Measurements from ENCODE around the gene TAF15.
A peak's percentile ranks its signal among the peaks of the same experiment; 100 is the strongest.

Gene TAF15

DNA sequence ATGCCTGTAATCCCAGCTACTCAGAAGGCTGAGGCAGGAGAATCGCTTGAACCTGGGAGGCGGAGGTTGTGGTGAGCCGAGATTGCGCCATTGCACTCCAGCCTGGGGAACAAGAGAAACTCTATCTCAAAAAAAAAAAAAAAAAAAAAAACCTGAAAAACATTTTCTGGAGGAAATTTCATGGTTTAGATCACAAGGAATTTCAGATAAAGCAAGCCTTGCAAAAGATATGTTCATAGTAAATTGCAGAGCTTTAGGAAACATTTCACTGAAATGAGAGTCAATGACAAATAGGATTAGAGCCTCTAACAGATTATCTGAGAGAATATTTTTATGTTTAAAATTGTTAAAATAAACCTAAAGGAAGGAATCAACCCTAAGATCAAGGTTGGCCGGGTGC lies 3.2 kb downstream of the TAF15 start:
- peaks cover 48% of the 10 kb centered on the region for H3K4me1 ChIP-seq (ENCODE audit: insufficient read depth, low read length, poor library complexity, severe bottlenecking)
- peaks cover 3% of the 10 kb centered on the region; the same call in 1 of the 2 replicates for H3K36me3 ChIP-seq (ENCODE audit: insufficient read depth, low read length)
- H3K9ac ChIP-seq (ENCODE audit: low read depth, low read length, poor library complexity, severe bottlenecking), result no peak overlapping the region
- H3K79me2 ChIP-seq (ENCODE audit: insufficient read depth, low read length), result peaks cover 81% of the 10 kb centered on the region
- H3K4me3 ChIP-seq (ENCODE audit: low read length, poor library complexity, severe bottlenecking), result peak overlapping the region; percentile 89
- no peak for TF ChIP-seq CTCF (conservative IDR thresholded peaks at IDR 0.05; ENCODE audit: low read length)
- no peak for TF ChIP-seq EZH2phosphoT487 (IDR thresholded peaks at IDR 0.05; ENCODE audit: borderline replicate concordance)
- H3F3A ChIP-seq (ENCODE audit: low read depth), result 0 out of 2 replicates have a peak, but pooled peaks cover 4% of the 10 kb centered on the region
- H3K9me2 ChIP-seq (replicated peaks; ENCODE audit: low read depth, low read length), result no peaks in the 10 kb centered on the region
- no peak overlapping the region for H2AFZ ChIP-seq (ENCODE audit: low read length)
- H3K9me3 ChIP-seq (ENCODE audit: insufficient read depth, low read depth, low read length), result no peaks in the 10 kb centered on the region
- no peaks in the 10 kb centered on the region for H3K27me3 ChIP-seq (ENCODE audit: insufficient read depth, low read length, poor library complexity, severe bottlenecking)
- peak overlapping the region; percentile 90 for H3K4me2 ChIP-seq (ENCODE audit: low read depth, low read length, poor library complexity, severe bottlenecking)
- H4K20me1 ChIP-seq (ENCODE audit: insufficient read depth, low read length, poor library complexity, severe bottlenecking), result peaks cover 81% of the 10 kb centered on the region

DNA sequence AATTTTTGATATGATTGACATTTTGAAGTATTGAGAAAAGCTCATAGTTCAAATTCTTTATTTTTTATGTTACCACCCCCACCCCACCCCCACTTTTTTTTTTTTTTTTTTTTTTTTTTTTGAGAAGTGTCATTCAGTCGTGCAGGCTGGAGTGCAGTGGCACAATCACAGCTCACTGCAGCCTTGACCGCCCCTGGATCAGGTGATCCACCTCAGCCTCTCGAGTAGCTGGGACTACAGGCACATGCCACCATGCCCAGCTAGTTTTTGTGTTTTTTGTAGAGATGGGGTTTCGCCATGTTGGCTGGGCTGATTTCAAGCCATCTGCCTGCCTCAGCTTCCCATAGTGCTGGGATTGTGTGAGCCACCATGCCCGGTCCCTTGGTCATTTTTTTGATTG lies 7.4 kb downstream of the TAF15 start:
- H3K36me3 ChIP-seq (ENCODE audit: insufficient read depth, low read length), result peaks cover 42% of the 10 kb centered on the region
- peak overlapping the region; percentile 16 for H3K4me2 ChIP-seq (ENCODE audit: low read depth, low read length, poor library complexity, severe bottlenecking)
- H3K4me3 ChIP-seq (ENCODE audit: low read length, poor library complexity, severe bottlenecking), result no peak overlapping the region
- H3K9me2 ChIP-seq (replicated peaks; ENCODE audit: low read depth, low read length), result no peaks in the 10 kb centered on the region
- peaks cover 25% of the 10 kb centered on the region for H3K4me1 ChIP-seq (ENCODE audit: insufficient read depth, low read length, poor library complexity, severe bottlenecking)
- H4K20me1 ChIP-seq (ENCODE audit: insufficient read depth, low read length, poor library complexity, severe bottlenecking), result peaks cover 90% of the 10 kb centered on the region
- H3K79me2 ChIP-seq (ENCODE audit: insufficient read depth, low read length), result peaks cover 99% of the 10 kb centered on the region
- no peak overlapping the region for H2AFZ ChIP-seq (ENCODE audit: low read length)
- no peak overlapping the region for H3K9ac ChIP-seq (ENCODE audit: low read depth, low read length, poor library complexity, severe bottlenecking)
- no peaks in the 10 kb centered on the region for H3K9me3 ChIP-seq (ENCODE audit: insufficient read depth, low read depth, low read length)
- H3F3A ChIP-seq (ENCODE audit: low read depth), result 0 out of 2 replicates have a peak, but pooled peaks cover 4% of the 10 kb centered on the region
- TF ChIP-seq EZH2phosphoT487 (IDR thresholded peaks at IDR 0.05; ENCODE audit: borderline replicate concordance) (no peak), CTCF (conservative IDR thresholded peaks at IDR 0.05; ENCODE audit: low read length) (no peak)
- H3K27me3 ChIP-seq (ENCODE audit: insufficient read depth, low read length, poor library complexity, severe bottlenecking), result no peaks in the 10 kb centered on the region

- Histone ChIP-seq H3K4me3 (ENCODE audit: low read length, poor library complexity, severe bottlenecking) (no peak overlapping the region), H3K4me1 (ENCODE audit: insufficient read depth, low read length, poor library complexity, severe bottlenecking) (peaks cover 20% of the 10 kb centered on the region), H3K9me3 (ENCODE audit: insufficient read depth, low read depth, low read length) (no peaks in the 10 kb centered on the region), H3K4me2 (ENCODE audit: low read depth, low read length, poor library complexity, severe bottlenecking) (peak overlapping the region; percentile 16), H3K27me3 (ENCODE audit: insufficient read depth, low read length, poor library complexity, severe bottlenecking) (no peaks in the 10 kb centered on the region), H3K9me2 (replicated peaks; ENCODE audit: low read depth, low read length) (no peaks in the 10 kb centered on the region), H3K79me2 (ENCODE audit: insufficient read depth, low read length) (peaks cover 97% of the 10 kb centered on the region), H3K9ac (ENCODE audit: low read depth, low read length, poor library complexity, severe bottlenecking) (no peak overlapping the region), H3K36me3 (ENCODE audit: insufficient read depth, low read length) (peaks cover 46% of the 10 kb centered on the region), H2AFZ (ENCODE audit: low read length) (no peak overlapping the region), H4K20me1 (ENCODE audit: insufficient read depth, low read length, poor library complexity, severe bottlenecking) (peaks cover 85% of the 10 kb centered on the region), H3F3A (ENCODE audit: low read depth) (0 out of 2 replicates have a peak, but pooled peaks cover 4% of the 10 kb centered on the region)
- no peak for TF ChIP-seq EZH2phosphoT487 (IDR thresholded peaks at IDR 0.05; ENCODE audit: borderline replicate concordance)
Observed at GRCh38 chr17:35817196-35817595, 7.9 kb downstream of the TAF15 start.

DNA sequence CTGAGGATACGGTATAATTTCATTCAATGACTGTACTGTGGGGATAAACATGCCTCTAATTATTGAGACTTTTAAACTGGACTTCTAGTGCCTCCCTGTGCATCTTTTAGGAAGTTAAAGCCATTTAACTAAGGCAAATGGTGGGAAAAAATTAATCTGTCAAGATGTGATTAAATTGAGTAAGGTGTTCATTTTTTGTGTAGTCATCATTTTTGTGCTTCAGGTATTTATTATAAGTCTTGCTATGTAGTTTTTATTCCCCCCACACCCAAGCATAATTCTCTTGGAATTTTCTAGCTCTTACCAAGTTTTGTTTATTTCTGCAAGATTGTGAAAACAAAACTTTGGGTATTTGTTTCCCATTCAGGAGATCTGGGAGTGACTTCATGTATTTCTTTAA lies 10.2 kb downstream of the TAF15 start:
- Histone ChIP-seq H3K4me3 (ENCODE audit: low read length, poor library complexity, severe bottlenecking) (no peak overlapping the region), H3K4me2 (ENCODE audit: low read depth, low read length, poor library complexity, severe bottlenecking) (no peak overlapping the region), H4K20me1 (ENCODE audit: insufficient read depth, low read length, poor library complexity, severe bottlenecking) (peaks cover 74% of the 10 kb centered on the region), H2AFZ (ENCODE audit: low read length) (no peak overlapping the region), H3K36me3 (ENCODE audit: insufficient read depth, low read length) (peaks cover 66% of the 10 kb centered on the region), H3K27me3 (ENCODE audit: insufficient read depth, low read length, poor library complexity, severe bottlenecking) (no peaks in the 10 kb centered on the region), H3K79me2 (ENCODE audit: insufficient read depth, low read length) (peaks cover 85% of the 10 kb centered on the region), H3K9me3 (ENCODE audit: insufficient read depth, low read depth, low read length) (no peaks in the 10 kb centered on the region), H3K4me1 (ENCODE audit: insufficient read depth, low read length, poor library complexity, severe bottlenecking) (peaks cover 13% of the 10 kb centered on the region), H3K9me2 (replicated peaks; ENCODE audit: low read depth, low read length) (no peaks in the 10 kb centered on the region), H3K9ac (ENCODE audit: low read depth, low read length, poor library complexity, severe bottlenecking) (no peak overlapping the region), H3F3A (ENCODE audit: low read depth) (0 out of 2 replicates have a peak, but pooled peaks cover 4% of the 10 kb centered on the region)
- TF ChIP-seq EZH2phosphoT487 (IDR thresholded peaks at IDR 0.05; ENCODE audit: borderline replicate concordance) (no peak), CTCF (conservative IDR thresholded peaks at IDR 0.05; ENCODE audit: low read length) (no peak)

Data from Loucy (cell line).